ENCODE data around the gene COASY.

Gene COASY

DNA sequence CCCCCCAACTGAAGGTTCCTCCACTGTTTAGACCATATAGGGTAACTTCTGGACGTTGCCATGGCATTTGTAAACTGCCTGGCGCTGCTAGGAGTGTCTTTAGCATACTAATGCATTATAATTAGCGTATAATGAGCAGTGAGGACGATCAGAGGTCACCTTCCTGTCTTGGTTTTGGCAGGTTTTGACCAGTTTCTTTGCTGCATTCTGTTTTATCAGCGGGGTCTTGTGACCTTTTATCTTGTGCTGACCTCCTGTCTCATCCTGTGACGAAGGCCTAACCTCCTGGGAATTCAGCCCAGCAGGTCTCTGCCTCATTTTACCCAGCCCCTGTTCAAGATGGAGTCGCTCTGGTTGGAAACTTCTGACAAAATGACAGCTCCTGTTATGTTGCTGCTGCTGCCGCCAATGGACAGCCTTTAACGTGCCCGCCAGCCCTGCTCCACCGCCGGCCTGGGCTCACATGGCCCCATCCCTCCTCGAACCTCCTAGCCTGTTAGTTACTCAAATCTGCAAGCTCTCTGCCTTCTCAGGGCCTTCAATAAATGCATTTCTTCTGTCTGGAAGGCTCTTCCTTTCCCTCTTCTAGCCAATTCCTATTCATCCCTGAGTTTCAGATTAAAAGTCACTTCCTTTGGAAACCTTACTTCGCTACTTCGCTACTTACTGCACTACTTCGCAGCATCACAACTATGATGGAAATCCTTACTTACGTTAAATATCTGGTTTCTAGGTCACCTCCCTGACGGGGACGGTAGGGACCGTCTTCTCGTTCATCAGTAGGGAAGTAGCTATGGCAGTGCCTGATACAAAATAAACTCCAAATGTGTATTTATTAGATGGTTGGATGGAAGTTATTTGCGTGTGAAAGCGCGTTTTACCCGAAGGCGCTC is 26.5 kb upstream of the COASY start:
- ChIA-PET POLR2A (interaction anchor here (0.9 to 2.3 kb wide), 5 partner anchors 13 to 115 kb away, joined by 3 to 14 read pairs (median 8); partner anchors contain the start of gene CAVIN1), CTCF (interaction anchor here (0.9 to 2.5 kb wide), 14 partner anchors 9 to 351 kb away, joined by 3 to 17 read pairs (median 3); no protein-coding TSS in a partner anchor)
- no peak for DNase-seq (ENCODE audit: low read depth, low spot score)
- peak overlapping the region; percentile 61 for H3K4me3 ChIP-seq (ENCODE audit: low read depth, low read length)
- TF ChIP-seq, protein P1, sequence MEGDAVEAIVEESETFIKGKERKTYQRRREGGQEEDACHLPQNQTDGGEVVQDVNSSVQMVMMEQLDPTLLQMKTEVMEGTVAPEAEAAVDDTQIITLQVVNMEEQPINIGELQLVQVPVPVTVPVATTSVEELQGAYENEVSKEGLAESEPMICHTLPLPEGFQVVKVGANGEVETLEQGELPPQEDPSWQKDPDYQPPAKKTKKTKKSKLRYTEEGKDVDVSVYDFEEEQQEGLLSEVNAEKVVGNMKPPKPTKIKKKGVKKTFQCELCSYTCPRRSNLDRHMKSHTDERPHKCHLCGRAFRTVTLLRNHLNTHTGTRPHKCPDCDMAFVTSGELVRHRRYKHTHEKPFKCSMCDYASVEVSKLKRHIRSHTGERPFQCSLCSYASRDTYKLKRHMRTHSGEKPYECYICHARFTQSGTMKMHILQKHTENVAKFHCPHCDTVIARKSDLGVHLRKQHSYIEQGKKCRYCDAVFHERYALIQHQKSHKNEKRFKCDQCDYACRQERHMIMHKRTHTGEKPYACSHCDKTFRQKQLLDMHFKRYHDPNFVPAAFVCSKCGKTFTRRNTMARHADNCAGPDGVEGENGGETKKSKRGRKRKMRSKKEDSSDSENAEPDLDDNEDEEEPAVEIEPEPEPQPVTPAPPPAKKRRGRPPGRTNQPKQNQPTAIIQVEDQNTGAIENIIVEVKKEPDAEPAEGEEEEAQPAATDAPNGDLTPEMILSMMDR (IDR thresholded peaks at IDR 0.05; ENCODE audit: insufficient read depth, low read length, missing control alignments) = no peak

DNA sequence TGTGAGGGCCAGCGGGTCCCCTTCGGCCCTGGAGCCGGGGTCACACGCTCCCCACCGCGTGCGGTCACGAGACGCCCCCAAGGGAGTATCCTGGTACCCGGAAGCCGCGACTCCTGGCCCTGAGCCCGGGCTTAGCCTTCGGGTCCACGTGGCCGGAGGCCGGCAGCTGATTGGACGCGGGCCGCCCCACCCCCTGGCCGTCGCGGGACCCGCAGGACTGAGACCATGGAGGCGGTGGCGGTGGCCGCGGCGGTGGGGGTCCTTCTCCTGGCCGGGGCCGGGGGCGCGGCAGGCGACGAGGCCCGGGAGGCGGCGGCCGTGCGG is 25.9 kb upstream of the COASY start, which contains the start of gene NAGLU:
Gene NAGLU, plus strand, starts transcription at position 194 of the 324 bp plus-strand sequence. Its CDS starts 32 bp downstream, at position 226.
- DNase-seq (ENCODE audit: low read depth, low spot score) = no peak
- H3K4me3 ChIP-seq (ENCODE audit: low read depth, low read length) = peak within 1 kb of the TSS; percentile 61
- TF ChIP-seq, protein P1 (IDR thresholded peaks at IDR 0.05; ENCODE audit: insufficient read depth, low read length, missing control alignments) = no peak
- POLR2A ChIA-PET = interaction anchor here (0.9 to 2.3 kb wide), 6 partner anchors 9 to 115 kb away, joined by 3 to 14 read pairs (median 8); partner anchors contain the start of gene CAVIN1
- CTCF ChIA-PET = interaction anchor here (0.9 to 2.5 kb wide), 14 partner anchors 9 to 352 kb away, joined by 3 to 17 read pairs (median 3); no protein-coding TSS in a partner anchor

DNA sequence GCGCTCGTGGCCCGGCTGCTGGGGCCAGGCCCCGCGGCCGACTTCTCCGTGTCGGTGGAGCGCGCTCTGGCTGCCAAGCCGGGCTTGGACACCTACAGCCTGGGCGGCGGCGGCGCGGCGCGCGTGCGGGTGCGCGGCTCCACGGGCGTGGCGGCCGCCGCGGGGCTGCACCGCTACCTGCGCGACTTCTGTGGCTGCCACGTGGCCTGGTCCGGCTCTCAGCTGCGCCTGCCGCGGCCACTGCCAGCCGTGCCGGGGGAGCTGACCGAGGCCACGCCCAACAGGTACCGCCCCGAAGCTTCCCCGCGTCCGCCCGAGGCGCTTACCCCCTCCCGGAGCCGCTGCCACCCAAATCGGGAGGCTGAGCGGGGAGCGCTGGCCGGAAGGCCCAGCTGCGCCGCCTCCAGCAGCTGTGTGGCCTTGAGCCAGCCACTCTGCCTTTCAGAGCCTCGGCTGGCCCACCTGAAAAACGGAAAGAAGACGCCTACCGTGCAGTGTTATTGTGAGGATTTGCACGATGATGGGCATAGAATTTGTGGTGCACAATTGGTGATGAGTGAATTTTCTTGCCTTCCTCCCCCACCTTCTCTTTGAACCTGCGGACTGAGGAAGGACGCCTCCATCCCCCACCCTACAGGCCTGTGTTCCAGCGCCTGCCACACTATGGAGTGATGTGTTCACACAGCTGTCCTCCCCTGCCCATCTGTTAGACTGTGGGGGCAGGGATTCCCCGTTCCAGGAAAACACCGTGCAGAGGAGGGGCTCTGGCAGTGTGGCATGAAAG is 25.4 kb upstream of the COASY start:
- CTCF ChIA-PET = interaction anchor here (1.0 to 2.5 kb wide), 11 partner anchors 10 to 352 kb away, joined by 3 to 17 read pairs (median 4); no protein-coding TSS in a partner anchor

DNA sequence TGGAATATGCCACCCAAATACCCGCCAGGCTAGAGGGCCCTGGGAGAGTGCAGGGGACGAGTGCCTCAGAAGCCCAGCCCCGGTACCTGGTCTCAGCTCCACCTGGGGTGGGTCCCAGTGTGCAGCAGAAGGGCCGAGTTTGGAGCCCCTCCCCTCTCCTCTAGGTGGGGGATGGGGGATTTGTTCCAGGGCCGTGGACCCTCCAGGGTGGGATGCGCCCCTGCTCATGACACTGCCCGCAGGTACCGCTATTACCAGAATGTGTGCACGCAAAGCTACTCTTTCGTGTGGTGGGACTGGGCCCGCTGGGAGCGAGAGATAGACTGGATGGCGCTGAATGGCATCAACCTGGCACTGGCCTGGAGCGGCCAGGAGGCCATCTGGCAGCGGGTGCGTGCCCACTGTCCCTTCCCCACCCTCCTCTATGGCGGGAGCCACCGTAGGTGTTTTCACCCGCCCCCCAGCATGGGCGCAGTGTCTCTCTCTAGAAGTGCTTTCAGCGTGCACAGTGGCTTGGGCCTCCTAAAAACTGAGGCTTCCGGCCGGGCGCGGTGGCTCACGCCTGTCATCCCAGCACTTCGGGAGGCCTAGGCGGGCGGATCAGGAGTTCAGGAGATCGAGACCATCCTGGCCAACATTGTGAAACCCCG is 24.7 kb upstream of the COASY start:
- H3K4me3 ChIP-seq (ENCODE audit: low read depth, low read length) = peak overlapping the region; percentile 61
- CTCF ChIA-PET = interaction anchor here (1.2 to 2.5 kb wide), 4 partner anchors 11 to 225 kb away, joined by 4 to 17 read pairs (median 8); no protein-coding TSS in a partner anchor
- no peak for DNase-seq (ENCODE audit: low read depth, low spot score)
- TF ChIP-seq, protein P1 (IDR thresholded peaks at IDR 0.05; ENCODE audit: insufficient read depth, low read length, missing control alignments) = no peak
- POLR2A ChIA-PET = interaction anchor here (1.0 to 2.3 kb wide), 4 partner anchors 11 to 114 kb away, joined by 8 to 14 read pairs (median 10); partner anchors contain the start of gene CAVIN1

More for the DNA sequence above, 25.4 kb upstream of the COASY start:
- DNase-seq (ENCODE audit: low read depth, low spot score) = no peak
- POLR2A ChIA-PET = interaction anchor here (0.9 to 2.3 kb wide), 6 partner anchors 10 to 116 kb away, joined by 3 to 14 read pairs (median 8); partner anchors contain the start of gene CAVIN1
- peak overlapping the region; percentile 61 for H3K4me3 ChIP-seq (ENCODE audit: low read depth, low read length)
- TF ChIP-seq, protein P1 (IDR thresholded peaks at IDR 0.05; ENCODE audit: insufficient read depth, low read length, missing control alignments) = no peak

DNA sequence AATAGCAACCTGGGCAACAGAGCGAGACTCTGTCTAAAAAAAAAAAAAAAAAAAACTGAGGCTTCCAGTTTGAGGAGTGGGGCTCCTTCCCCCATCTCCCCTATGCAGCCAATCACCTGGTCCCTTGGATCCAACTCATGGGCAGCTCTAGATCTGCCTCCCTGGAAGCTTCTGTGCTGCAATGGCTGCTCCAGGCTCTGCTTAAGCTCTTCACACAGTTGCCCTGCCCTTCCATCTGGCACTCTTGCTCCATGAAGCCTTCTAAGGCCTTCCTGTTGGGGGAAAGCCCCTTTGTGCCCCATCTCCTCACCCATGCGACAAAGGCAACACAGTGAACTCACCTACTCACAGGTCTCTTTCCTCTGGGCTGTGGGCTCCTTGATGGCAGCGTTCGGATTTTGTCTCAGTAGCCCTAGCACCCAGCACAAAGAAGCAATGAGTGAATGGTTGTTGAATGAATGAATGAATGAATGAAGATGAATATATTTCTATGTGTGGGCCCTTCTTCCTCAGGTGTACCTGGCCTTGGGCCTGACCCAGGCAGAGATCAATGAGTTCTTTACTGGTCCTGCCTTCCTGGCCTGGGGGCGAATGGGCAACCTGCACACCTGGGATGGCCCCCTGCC is 24.0 kb upstream of the COASY start:
- TF ChIP-seq, protein P1 (IDR thresholded peaks at IDR 0.05; ENCODE audit: insufficient read depth, low read length, missing control alignments) = no peak
- ChIA-PET CTCF (interaction anchor here (1.2 kb wide), 1 partner anchor 226 kb away, joined by 6 read pairs; no protein-coding TSS in a partner anchor), POLR2A (no interaction called here)
- DNase-seq (ENCODE audit: low read depth, low spot score) = no peak
- no peak overlapping the region for H3K4me3 ChIP-seq (ENCODE audit: low read depth, low read length)
